Caki2 (cell line): ENCODE data around the gene OR11G2. TPM values are rescaled to one million over a fixed set of nuclear protein-coding genes. Genes with fewer than 3 reads are reported as not detected.
"Not testable (repeated sequence)": the region's sequence is repeated elsewhere in the genome, so short reads cannot be mapped to it uniquely, and the experiment has no call there.

Source experiments
- DNase-seq: peaks from one replicate; pipeline ENCODE4 v3.0.0-alpha.2; 2015; ENCODE audit warnings: low read depth
- in situ Hi-C: cut with HindIII; loops from 2 replicates; pipeline ENCODE4 v1.10.0; 2016; ENCODE audit warnings: low sequenced_read_pairs, low pct_unique_long_range_greater_than_20kb, mixed read lengths
- total RNA-seq: library from RNA; depleted of rRNA; stranded (reverse); fragments of >200 nt; shearing (Covaris generic); gene quantifications from 2 replicates; pipeline ENCODE4 v1.2.3, GENCODE V29; 2014; ENCODE audit warnings: low replicate concordance; rRNA removed

The OR11G2 gene, protein sequence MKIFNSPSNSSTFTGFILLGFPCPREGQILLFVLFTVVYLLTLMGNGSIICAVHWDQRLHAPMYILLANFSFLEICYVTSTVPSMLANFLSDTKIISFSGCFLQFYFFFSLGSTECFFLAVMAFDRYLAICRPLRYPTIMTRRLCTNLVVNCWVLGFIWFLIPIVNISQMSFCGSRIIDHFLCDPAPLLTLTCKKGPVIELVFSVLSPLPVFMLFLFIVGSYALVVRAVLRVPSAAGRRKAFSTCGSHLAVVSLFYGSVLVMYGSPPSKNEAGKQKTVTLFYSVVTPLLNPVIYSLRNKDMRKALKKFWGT
- total RNA-seq, result not detected in 2 replicates

DNA sequence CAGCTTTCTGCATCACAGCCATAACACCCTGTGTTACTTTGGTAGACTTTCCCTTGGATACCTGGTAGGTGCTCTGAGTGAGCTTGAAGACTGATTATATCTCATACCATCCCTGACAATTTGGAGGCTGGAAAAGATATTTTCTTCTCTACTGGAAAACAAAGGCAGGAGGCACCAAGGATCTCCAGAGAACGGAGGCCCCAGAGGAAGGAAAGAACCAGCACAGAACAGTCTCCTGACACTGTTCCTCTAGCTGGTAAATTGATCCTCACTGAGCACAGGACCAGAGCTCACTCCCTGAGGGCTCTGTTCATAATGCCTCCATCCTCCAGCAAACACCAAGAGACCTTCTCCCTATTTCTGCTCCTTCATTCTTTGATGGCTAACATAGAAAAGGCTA is at the start of gene OR11G2:
Gene OR11G2 (plus strand): TSS at position 301 of the 400 bp plus-strand sequence. CDS start 6,542 bp downstream, outside the sequence.
- in situ Hi-C loops, result no loop called here

DNA sequence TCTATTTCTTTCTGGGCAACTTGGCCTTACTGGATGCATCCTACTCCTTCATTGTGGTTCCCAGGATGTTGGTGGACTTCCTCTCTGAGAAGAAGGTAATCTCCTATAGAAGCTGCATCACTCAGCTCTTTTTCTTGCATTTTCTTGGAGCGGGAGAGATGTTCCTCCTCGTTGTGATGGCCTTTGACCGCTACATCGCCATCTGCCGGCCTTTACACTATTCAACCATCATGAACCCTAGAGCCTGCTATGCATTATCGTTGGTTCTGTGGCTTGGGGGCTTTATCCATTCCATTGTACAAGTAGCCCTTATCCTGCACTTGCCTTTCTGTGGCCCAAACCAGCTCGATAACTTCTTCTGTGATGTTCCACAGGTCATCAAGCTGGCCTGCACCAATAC is 46.8 kb upstream of the OR11G2 start:
- in situ Hi-C loops, result no loop called here
- DNase-seq, result no peak

More for the DNA sequence above, at the start of gene OR11G2:
- DNase-seq, result no peak

- in situ Hi-C loops, result no loop called here
Measured at GRCh38 chr14:20144820-20145219, 45.9 kb upstream of the OR11G2 start.

GRCh38 chr14:20164462-20164861 is 26.2 kb upstream of the OR11G2 start:
- in situ Hi-C loops, result no loop called here
- DNase-seq, result no peak

More at GRCh38 chr14:20144820-20145219, 45.9 kb upstream of the OR11G2 start:
- DNase-seq, result no peak

DNA sequence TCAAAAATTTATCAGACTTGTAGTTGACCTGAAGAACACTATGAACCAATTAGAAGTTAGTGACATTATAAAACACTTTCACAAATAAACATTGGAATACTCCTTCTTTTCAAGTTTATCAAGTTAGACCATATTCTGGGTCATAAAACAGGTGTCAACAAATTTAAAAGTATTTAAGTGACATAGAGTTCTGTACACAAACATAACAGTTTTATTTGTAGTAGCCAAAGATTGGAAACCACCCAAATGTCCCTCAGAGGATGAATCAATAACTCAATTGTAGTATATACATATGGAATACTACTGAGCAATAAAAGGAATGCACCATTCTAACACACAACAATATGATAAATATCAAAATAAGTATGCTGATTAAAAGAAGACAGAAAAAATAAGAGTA is 23.6 kb upstream of the OR11G2 start:
- DNase-seq, result no peak
- in situ Hi-C loops, result no loop called here

GRCh38 chr14:20169852-20170251 is 20.8 kb upstream of the OR11G2 start:
- in situ Hi-C loops, result not testable (repeated sequence)
- peak; percentile 21 for DNase-seq

- in situ Hi-C loops, DNase-seq: not testable (repeated sequence)
Measured at GRCh38 chr14:20174205-20174604, 16.5 kb upstream of the OR11G2 start.

DNA sequence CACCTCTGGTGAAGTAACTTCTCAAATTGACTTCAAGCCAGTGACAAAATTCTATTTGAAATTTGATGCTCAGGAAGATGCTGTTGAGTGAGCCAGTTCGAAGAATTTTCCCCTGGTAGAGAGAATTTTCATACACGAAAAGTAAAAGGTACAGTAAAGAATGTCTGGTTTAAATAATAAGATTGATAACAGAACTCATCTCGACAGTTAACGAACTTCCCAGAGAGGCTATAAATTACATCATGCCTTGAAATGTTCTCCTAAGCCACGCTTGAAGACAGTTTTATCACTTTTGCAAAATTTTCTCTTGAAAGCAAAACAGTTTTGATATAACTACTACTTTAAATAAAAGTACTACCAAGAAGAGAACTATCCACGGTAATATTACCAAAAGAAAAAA is 14.4 kb upstream of the OR11G2 start:
- in situ Hi-C loops, result no loop called here
- DNase-seq, result no peak

GRCh38 chr14:20177433-20177974 is 13.2 kb upstream of the OR11G2 start:
- in situ Hi-C loops, result no loop called here
- DNase-seq, result peak; percentile 23

- in situ Hi-C loops, result no loop called here
- no peak for DNase-seq
Measured at GRCh38 chr14:20179218-20179617, 11.5 kb upstream of the OR11G2 start.

DNA sequence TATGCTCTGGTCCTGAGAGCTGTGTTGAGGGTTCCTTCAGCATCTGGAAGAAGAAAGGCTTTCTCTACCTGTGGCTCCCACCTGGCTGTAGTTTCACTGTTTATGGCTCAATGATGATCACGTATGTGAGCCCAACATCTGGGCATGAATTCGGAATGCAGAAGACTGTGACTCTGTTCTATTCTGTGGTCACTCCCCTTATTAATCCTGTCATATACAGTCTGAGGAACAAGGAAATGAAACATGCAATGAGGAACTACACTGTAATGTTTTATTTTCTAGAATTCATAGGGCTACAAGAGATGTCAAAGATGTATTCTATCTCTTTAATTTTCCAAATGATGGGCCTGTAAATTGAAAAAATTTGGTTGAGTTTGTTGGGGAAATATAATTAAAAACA is 10.8 kb upstream of the OR11G2 start:
- no peak for DNase-seq
- in situ Hi-C loops, result no loop called here

DNA sequence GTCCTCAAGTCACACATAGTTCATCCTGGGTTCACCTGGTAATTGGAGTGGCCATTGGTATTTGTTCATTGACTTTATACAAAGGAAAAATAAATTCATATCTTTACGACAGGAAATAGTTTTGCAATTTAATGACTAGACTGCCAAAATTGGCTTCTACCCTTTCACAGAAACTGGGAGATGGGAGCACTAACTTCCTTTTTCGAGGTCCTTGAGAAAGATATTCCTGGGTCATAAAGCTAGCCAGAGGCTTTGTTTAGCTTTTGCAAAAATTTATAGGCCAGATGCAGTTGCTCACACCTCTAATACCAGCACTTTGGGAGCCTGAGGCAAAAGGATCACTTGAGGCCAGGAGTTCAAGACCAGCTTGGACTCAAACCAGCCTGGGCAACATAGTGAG is 10.2 kb upstream of the OR11G2 start:
- in situ Hi-C loops, result no loop called here
- no peak for DNase-seq

- in situ Hi-C loops, result no loop called here
- no peak for DNase-seq
Measured at GRCh38 chr14:20184181-20184580, 6.5 kb upstream of the OR11G2 start.

DNA sequence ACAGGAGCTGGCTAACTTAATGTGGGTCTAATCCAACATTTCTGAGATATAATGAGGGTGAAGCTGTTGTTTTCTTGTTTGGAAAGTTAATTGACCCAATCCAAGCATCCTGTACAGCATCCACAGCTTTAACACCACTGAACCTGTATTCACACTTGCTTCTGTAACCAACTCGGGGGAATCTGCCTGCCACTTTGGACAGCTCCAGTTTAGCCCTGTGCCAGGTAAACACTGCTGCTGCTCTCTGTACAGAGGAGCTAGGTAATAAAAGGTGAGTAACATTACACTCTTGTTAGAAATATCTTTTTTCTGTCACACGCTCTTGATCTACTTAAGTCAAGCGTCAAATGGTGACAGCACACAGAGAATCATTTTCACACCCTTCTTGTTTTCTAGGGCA is 700 bp downstream of the OR11G2 start:
- no peak for DNase-seq
- in situ Hi-C loops, result no loop called here

GRCh38 chr14:20194101-20194500 is 3.4 kb downstream of the OR11G2 start:
- in situ Hi-C loops, result no loop called here

GRCh38 chr14:20195170-20195569 is 4.5 kb downstream of the OR11G2 start:
- in situ Hi-C loops, DNase-seq: not testable (repeated sequence)

More at GRCh38 chr14:20194101-20194500, 3.4 kb downstream of the OR11G2 start:
- DNase-seq, result no peak

- peak; percentile 9 for DNase-seq
- in situ Hi-C loops, result no loop called here
Measured at GRCh38 chr14:20195911-20196310, 5.2 kb downstream of the OR11G2 start.

DNA sequence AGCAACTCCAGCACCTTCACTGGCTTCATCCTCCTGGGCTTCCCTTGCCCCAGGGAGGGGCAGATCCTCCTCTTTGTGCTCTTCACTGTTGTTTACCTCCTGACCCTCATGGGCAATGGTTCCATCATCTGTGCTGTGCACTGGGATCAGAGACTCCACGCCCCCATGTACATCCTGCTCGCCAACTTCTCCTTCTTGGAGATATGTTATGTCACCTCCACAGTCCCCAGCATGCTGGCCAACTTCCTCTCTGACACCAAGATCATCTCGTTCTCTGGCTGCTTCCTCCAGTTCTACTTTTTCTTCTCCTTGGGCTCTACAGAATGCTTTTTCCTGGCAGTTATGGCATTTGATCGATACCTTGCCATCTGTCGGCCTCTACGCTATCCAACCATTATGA is 6.8 kb downstream of the OR11G2 start:
- DNase-seq, result no peak
- in situ Hi-C loops, result no loop called here

DNA sequence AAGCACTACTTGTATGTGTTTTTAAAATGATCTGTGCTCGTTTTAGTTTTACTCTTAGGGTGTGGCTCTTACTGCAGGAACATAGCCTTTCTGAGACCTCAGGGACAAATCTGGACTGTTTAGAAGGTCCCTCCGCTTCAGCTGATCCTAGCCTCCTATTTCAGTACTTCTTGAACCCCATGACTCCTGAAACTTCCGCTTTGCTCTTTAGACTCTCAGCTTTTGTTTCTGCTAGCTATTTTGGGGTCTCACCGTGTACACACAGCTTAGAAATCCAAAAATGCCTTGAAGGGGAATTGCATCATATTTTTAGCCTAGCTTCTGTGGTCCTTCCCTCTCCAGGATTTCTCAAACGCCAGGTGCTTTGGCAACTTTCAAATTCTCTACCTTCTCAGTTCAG is 8.3 kb downstream of the OR11G2 start:
- in situ Hi-C loops, result no loop called here
- no peak for DNase-seq

GRCh38 chr14:20204721-20205120 is 14.0 kb downstream of the OR11G2 start:
- in situ Hi-C loops, result no loop called here
- no peak for DNase-seq
